ENCODE measurements around the gene PLSCR5. TPM values are rescaled to one million over a fixed set of nuclear protein-coding genes. Genes with fewer than 3 reads are reported as not detected.

PLSCR5 gene, protein sequence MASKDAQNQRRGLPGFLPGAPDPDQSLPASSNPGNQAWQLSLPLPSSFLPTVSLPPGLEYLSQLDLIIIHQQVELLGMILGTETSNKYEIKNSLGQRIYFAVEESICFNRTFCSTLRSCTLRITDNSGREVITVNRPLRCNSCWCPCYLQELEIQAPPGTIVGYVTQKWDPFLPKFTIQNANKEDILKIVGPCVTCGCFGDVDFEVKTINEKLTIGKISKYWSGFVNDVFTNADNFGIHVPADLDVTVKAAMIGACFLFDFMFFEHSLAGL
- not detected for total RNA-seq

DNA sequence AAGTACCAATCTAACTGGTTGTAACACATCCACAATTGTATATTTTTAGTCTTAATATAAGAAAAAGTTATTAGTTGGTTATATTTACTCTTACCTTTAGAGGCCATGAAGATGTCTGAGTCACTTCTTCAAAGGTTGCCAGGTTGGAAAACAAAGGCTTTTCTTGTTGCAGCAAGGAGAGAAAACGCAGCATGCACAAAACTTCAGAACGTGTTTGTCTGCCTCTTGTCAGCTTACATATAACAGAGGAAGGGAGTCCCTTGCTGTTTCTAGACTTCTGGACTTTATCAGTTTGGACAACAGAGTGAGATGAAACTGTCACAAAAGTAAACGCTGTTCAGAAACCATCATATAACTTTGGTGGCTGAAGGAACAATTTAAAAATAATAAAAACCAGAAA, at the start of gene PLSCR5:
Gene PLSCR5, minus strand, starts transcription at position 241 of the 400 bp plus-strand sequence. Its CDS starts 134 bp downstream, at position 107.
- Histone ChIP-seq H3K27me3 (ENCODE audit: insufficient read depth, low read length) (peaks cover 4% of the 10 kb centered on the region), H3K4me3 (ENCODE audit: low read length) (no peak within 1 kb of the TSS), H3K4me1 (ENCODE audit: insufficient read depth, low read length) (no peaks in the 10 kb centered on the region), H3K9me3 (ENCODE audit: low read depth, low read length) (no peaks in the 10 kb centered on the region)

DNA sequence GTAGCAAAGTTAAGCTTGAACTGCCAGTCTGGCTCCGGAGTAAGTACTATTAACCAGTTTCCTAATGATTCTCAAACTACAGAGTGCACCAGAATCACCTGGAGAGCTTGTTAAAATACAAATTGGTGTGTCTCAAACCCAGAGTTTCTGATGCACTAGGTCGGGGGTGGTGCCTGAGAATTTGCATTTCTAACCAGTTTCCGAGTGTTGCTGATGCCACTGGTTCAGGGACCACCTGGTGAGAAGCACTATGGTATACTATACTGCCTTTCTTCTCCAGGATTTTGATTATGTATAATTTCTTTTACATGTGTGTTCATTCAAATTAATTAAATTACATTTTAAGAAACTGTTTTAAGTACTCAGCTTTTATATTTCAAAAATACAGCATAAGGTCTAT, 48.8 kb upstream of the PLSCR5 start:
- no peaks in the 10 kb centered on the region for H3K4me1 ChIP-seq (ENCODE audit: insufficient read depth, low read length)
- H3K27me3 ChIP-seq (ENCODE audit: insufficient read depth, low read length) = no peaks in the 10 kb centered on the region
- H3K9me3 ChIP-seq (ENCODE audit: low read depth, low read length) = no peaks in the 10 kb centered on the region
- H3K4me3 ChIP-seq (ENCODE audit: low read length) = no peak overlapping the region

DNA sequence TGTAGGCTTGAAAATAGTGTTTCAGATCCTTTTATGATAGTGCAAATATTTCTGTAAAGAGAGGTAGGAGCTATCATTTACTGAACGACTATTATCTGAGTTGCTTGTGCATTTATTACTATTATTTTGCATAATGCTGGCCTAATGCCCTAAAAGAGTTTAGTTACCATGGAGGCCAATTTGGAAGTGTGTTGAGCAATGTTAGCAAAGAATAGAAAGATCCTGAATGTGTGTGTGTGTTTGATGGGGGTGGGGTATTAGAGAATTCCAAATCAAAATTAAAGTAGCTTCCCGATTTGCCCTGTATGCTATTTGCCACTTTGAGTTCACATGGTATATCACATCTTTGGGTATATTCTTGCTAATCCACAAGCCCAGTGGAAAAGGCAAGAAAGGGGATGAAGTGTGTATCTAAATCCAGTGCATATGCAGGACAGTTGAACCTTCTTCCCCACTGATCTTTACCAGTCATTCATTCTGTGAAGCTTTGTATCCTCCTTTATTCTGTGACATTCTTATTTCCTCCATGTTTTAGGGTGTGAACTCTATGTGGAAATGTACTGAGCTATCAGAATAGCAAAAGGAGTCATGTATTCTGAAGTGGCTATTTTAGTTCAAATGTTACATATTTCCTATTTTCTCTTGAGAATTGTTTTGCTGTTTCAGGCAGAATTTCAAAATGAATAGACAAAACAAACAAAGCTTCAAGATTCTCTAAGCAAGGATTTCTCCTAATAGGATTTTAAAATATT, 45.7 kb upstream of the PLSCR5 start:
- no peaks in the 10 kb centered on the region for H3K9me3 ChIP-seq (ENCODE audit: low read depth, low read length)
- H3K27me3 ChIP-seq (ENCODE audit: insufficient read depth, low read length) = no peaks in the 10 kb centered on the region
- H3K4me3 ChIP-seq (ENCODE audit: low read length) = no peak overlapping the region

DNA sequence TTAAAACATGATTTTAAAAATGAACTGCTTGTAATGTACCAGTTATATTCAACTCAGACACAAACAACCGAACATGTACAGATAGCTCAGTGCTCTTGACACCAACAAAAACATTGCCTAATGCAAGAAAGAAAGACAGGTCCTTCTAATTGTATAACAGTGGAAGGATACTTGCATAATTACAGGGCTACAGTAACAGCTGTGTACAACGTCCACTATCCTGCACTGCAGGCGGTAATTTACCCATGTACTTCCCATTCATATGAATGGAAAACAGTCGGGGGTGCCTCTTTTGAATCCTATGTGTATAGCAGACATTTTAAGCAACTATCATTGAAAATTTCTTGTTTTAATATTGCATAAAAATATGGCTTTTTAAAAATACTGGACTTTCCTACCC, 41.1 kb upstream of the PLSCR5 start:
- H3K4me1 ChIP-seq (ENCODE audit: insufficient read depth, low read length) = no peaks in the 10 kb centered on the region
- no peaks in the 10 kb centered on the region for H3K9me3 ChIP-seq (ENCODE audit: low read depth, low read length)
- H3K4me3 ChIP-seq (ENCODE audit: low read length) = no peak overlapping the region
- H3K27me3 ChIP-seq (ENCODE audit: insufficient read depth, low read length) = no peaks in the 10 kb centered on the region

More for the DNA sequence above, 45.7 kb upstream of the PLSCR5 start:
- H3K4me1 ChIP-seq (ENCODE audit: insufficient read depth, low read length) = no peaks in the 10 kb centered on the region

DNA sequence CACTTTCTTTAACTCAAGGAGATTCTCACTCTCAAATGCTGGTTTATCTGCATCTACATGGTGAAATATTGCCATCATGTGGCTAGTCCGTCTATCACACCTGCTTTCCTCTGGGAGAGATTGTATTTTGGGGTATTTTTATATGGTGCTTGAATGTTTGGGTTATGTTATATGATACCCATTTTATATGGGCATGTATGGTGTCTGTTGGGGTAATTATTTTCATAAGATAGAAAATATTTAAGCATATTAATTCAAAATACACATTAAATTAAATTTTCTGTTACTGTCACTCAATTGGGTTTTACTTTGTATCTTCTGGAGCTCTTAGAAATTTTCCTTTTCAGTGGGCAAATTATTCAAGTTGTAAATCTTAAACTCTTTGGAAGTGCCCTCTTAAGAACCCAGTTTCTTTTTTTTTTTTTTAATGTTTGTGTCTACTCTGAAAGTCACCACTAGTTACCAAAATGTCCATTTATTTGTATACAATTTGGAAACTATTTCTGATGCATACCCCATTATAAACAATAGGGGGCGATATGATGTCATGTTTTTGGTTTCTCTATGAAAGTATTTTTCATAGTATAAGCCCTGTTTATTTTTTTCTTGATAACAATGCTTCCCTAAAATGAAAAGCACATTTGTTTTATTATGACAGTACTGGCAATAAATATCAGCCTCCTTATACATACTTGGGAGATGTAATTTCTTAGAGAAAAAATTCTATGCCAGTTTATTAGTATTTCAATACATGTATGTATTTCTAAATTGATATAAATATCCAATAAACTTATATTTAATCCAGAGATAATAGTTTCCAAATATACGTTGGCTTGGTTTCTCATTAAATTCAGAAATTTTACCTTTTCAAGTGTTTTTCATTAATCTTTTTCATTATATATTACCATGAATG, 36.1 kb upstream of the PLSCR5 start:
- H3K9me3 ChIP-seq (ENCODE audit: low read depth, low read length) = no peaks in the 10 kb centered on the region

DNA sequence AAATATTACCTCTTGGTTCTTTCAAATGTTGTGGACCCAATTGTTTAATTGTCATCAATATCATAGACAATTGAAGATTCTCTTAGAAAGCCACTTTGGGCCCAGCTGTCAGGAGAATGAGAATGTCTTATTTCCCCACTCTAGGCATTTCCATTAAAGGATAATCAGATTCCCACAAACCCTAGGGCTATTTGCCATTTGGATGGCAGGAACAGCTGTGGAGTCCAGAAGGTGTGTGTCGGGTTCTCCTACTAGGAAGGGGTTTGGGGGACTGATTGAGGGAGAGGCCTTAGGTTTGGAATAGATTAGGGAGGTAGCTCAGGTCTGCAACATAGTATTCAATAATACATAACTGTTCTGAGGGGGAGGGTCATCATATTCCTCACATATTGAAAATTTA, 35.2 kb upstream of the PLSCR5 start:
- no peak overlapping the region for H3K4me3 ChIP-seq (ENCODE audit: low read length)
- no peaks in the 10 kb centered on the region for H3K9me3 ChIP-seq (ENCODE audit: low read depth, low read length)
- H3K27me3 ChIP-seq (ENCODE audit: insufficient read depth, low read length) = no peaks in the 10 kb centered on the region
- H3K4me1 ChIP-seq (ENCODE audit: insufficient read depth, low read length) = no peaks in the 10 kb centered on the region

More for the DNA sequence above, 36.1 kb upstream of the PLSCR5 start:
- H3K27me3 ChIP-seq (ENCODE audit: insufficient read depth, low read length) = no peaks in the 10 kb centered on the region
- no peak overlapping the region for H3K4me3 ChIP-seq (ENCODE audit: low read length)
- no peaks in the 10 kb centered on the region for H3K4me1 ChIP-seq (ENCODE audit: insufficient read depth, low read length)

DNA sequence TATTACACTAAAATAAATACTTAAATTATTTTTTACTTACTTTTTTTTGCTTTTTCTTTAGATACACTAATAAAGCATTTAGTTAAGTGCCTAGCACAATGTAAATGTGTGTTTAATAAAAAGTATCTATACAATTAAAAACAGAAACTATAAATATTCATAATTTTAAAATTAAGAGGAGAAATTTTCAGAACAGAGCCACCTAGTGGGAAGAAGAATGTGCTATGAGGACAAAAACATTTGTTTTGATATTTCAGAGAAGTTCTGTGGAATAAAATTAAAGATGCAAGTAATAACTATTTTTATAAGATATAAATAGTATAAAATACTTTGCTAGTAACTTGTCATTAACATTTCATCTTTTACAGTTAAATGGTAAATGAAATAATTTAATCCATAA, 33.6 kb upstream of the PLSCR5 start:
- Histone ChIP-seq H3K4me1 (ENCODE audit: insufficient read depth, low read length) (no peaks in the 10 kb centered on the region), H3K9me3 (ENCODE audit: low read depth, low read length) (no peaks in the 10 kb centered on the region), H3K27me3 (ENCODE audit: insufficient read depth, low read length) (no peaks in the 10 kb centered on the region), H3K4me3 (ENCODE audit: low read length) (no peak overlapping the region)

DNA sequence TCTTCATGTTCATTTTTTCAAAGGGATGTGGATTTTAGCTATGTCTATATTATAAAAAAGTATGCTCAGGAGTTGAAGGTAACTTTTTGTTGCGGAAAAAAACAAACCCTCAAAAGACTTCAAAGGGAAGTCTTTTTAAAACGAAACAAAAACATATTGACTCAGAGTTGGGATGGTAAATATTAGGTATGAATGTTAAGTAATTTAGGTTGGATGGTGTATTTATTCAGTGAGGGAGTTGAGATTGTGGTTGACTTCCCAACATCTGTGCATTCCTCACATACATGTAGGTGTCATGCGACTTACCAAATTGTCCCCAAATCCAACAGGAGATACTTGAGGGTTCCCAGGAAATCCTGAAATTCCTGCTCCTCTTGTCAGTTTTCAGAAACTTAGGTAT, 32.7 kb upstream of the PLSCR5 start:
- H3K9me3 ChIP-seq (ENCODE audit: low read depth, low read length) = no peaks in the 10 kb centered on the region
- no peak overlapping the region for H3K4me3 ChIP-seq (ENCODE audit: low read length)
- no peaks in the 10 kb centered on the region for H3K27me3 ChIP-seq (ENCODE audit: insufficient read depth, low read length)
- no peaks in the 10 kb centered on the region for H3K4me1 ChIP-seq (ENCODE audit: insufficient read depth, low read length)

DNA sequence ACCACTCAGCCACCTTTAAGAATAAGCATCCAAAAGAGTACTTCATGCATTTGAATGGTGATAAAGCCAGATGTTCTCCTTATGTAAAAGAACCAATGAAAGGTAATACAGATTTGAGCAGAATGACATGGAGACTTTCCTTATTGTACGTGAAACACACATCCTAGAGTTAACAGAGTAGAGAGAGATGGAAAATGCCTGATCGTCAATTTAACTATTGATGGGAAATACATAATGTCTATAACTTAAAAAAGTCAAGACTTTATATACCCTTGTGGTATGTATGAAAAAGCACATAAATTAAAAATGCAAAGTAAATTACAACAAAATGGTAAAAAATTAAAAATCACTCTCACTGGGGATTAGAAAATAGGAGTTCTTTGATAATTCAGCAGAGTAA, 31.7 kb upstream of the PLSCR5 start:
- Histone ChIP-seq H3K9me3 (ENCODE audit: low read depth, low read length) (no peaks in the 10 kb centered on the region), H3K27me3 (ENCODE audit: insufficient read depth, low read length) (no peaks in the 10 kb centered on the region), H3K4me3 (ENCODE audit: low read length) (no peak overlapping the region), H3K4me1 (ENCODE audit: insufficient read depth, low read length) (no peaks in the 10 kb centered on the region)

DNA sequence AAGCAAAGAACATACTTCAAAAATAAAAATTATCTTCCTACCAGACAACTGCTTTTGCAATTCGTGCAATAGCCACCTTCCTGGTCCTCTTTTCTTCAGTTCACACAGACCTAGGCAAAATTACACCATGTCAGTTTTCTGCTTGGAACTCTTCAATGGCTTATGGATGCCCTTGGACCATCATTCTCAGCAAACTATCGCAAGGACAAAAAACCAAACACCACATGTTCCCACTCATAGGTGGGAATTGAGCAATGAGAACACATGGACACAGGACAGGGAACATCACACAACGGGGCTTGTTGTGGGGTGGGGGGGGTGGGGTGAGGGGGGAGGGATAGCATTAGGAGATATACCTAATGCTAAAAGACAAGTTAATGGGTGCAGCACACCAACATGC, 29.2 kb upstream of the PLSCR5 start:
- Histone ChIP-seq H3K27me3 (ENCODE audit: insufficient read depth, low read length) (no peaks in the 10 kb centered on the region), H3K4me1 (ENCODE audit: insufficient read depth, low read length) (no peaks in the 10 kb centered on the region), H3K9me3 (ENCODE audit: low read depth, low read length) (no peaks in the 10 kb centered on the region), H3K4me3 (ENCODE audit: low read length) (no peak overlapping the region)

DNA sequence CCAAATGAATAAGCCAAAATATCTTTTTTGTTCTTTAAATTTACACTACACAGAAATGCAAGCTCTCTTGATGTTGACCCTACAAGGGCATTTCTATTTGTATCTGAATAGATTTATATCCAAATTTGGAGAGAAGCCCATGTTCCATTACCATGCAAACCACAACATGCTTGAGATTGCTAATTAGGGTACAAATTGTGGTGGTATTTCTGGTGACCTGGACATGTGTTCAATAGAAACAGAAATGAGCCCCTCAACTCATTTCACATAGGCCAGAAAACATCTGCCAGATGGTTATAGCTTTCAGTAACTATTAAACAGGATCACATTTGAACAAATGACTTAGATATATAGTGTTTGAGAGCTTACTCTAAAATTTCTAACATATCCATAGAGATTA, 23.5 kb upstream of the PLSCR5 start:
- Histone ChIP-seq H3K4me1 (ENCODE audit: insufficient read depth, low read length) (no peaks in the 10 kb centered on the region), H3K27me3 (ENCODE audit: insufficient read depth, low read length) (no peaks in the 10 kb centered on the region), H3K4me3 (ENCODE audit: low read length) (no peak overlapping the region), H3K9me3 (ENCODE audit: low read depth, low read length) (no peaks in the 10 kb centered on the region)

DNA sequence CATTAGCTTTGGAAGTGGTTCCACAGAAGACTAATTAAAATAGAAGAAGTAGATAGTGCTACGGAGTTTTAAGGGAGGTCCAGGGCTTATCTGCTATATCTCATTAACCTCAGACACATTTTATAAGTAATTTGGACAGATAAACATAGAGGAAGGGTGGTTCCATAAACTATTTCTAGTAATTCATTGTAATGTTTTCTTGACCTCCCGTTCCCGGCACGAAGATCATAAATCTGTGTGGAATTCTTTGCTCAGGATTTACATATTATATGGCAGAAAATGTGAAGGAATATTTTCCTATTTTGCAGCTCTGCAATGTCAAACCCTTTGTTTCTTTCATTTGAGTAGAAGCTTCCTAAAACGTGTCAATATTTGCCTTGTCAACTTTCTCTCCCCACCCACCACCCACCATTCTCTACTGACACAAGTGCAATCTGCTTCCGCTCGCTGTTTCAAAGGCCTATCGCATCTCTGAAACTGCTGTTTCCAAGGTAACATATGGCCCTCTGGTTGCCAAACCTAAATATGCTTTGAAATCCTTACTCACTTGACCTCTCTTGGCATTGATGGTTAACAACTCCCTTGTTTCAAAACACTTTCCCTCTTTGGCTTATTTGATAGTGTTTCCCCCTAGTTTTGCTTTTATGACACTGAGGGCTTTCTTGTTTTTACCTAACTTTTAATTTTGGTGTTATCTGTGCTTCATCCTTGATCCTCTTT, 21.4 kb upstream of the PLSCR5 start:
- Histone ChIP-seq H3K27me3 (ENCODE audit: insufficient read depth, low read length) (no peaks in the 10 kb centered on the region), H3K9me3 (ENCODE audit: low read depth, low read length) (no peaks in the 10 kb centered on the region), H3K4me3 (ENCODE audit: low read length) (no peak overlapping the region), H3K4me1 (ENCODE audit: insufficient read depth, low read length) (no peaks in the 10 kb centered on the region)

DNA sequence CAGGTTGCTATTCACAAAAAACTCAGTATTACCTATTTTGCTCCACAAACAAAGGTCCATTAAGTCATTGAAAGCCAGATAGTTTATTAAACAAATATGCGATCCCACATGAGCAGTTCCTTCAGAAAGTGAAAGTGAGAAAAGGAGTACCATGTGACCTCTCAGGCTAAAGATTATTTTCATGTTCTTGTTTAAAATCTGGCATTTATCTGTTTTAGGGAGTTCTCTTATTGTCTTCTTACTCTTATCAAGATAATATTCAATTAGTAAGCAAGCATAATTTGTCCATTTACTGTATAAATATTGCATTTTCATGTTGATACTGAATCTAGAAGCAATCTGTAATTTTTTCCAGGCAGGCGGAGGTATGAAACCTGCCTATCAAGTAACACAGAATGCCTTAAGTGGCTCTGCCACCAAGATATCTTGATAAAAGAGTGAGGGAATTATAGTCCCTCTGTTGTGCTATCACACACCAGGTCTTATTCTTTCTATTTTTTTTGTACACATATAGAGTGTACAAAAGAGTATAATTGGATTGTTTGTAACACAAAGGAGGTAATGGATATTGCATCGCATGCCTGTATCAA, 20.1 kb upstream of the PLSCR5 start:
- no peak overlapping the region for H3K4me3 ChIP-seq (ENCODE audit: low read length)
- no peaks in the 10 kb centered on the region for H3K27me3 ChIP-seq (ENCODE audit: insufficient read depth, low read length)
- no peaks in the 10 kb centered on the region for H3K4me1 ChIP-seq (ENCODE audit: insufficient read depth, low read length)
- no peaks in the 10 kb centered on the region for H3K9me3 ChIP-seq (ENCODE audit: low read depth, low read length)

DNA sequence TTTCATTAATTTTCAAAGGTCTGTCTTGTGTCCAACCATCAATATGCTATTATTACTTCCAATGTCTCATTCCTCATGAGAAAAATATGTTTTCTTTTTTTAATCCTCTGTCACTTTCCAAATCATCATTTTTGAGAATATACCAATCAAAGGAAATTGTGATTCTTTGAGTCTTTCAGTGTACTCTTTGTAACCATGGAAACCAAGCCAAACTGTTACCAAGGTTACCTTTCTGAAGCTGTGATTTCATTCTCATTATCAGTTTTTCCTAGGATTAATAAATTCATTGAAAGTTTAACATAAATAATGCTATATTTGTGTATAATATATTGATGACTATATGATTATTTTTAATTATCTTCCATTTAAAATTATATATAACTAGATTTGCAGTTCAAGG, 16.6 kb upstream of the PLSCR5 start:
- Histone ChIP-seq H3K4me3 (ENCODE audit: low read length) (no peak overlapping the region), H3K9me3 (ENCODE audit: low read depth, low read length) (no peaks in the 10 kb centered on the region), H3K27me3 (ENCODE audit: insufficient read depth, low read length) (no peaks in the 10 kb centered on the region), H3K4me1 (ENCODE audit: insufficient read depth, low read length) (no peaks in the 10 kb centered on the region)
